GM12878 (cell line): Measurements from ENCODE around the gene MTMR3. TPM values are rescaled to one million over a fixed set of nuclear protein-coding genes. Genes with fewer than 3 reads are reported as not detected.

Source experiments
- ATAC-seq: fragments of 200-7000 bp; cut with Tn5 transposase; 3 replicates; pipeline ENCODE4 v1.9.1; 2020; ENCODE audit warnings: mild to moderate bottlenecking, moderate library complexity
- BruUV-seq: library from RNA; stranded (reverse); fragments of 400-500 nt; replicated peaks from 2 replicates; lab custom pipeline; 2021; lab: Mats Ljungman, UMichigan
- CTCF ChIA-PET: fragments of 300-600 bp; sonication (Branson Sonifier 250); formaldehyde crosslinking; extraction: SDS; loops from one replicate; lab custom pipeline; 2021; ENCODE audit warnings: inconsistent platforms; lab: Yijun Ruan, JAX
- POLR2A ChIA-PET: fragments of 350-600 bp; formaldehyde crosslinking; extraction: SDS; loops from one replicate; lab custom pipeline; 2021; ENCODE audit warnings: inconsistent platforms; lab: Charles Lee
- RAD21 ChIA-PET: fragments of 300-600 bp; sonication (Branson Sonifier 250); formaldehyde crosslinking; loops from one replicate; lab custom pipeline; 2023; ENCODE audit warnings: antibody characterized with exemption; ENCODE audit not compliant: unreplicated experiment; lab: Charles Lee
- SMC1A ChIA-PET: fragments of 300-600 bp; sonication (Branson Sonifier 250); formaldehyde crosslinking; loops from one replicate; lab custom pipeline; 2023; ENCODE audit not compliant: unreplicated experiment, uncharacterized antibody; lab: Charles Lee
- DNase-seq: peaks from one replicate; pipeline ENCODE4 v3.0.0-alpha.2; 2011; ENCODE audit warnings: low read depth, low spot score
- FAIRE-seq: peaks from 3 replicates; lab custom pipeline; 2011; peaks lifted over from hg19 to GRCh38; lab: Jason Lieb, UNC
- H2AFZ ChIP-seq: 2 replicates; pipeline ENCODE4 v1.6.0; 2011; ENCODE audit warnings: low read depth, low read length, control low read depth; ENCODE audit not compliant: control insufficient read depth
- H3K27ac ChIP-seq: 2 replicates; pipeline ENCODE4 v1.5.1; 2011; ENCODE audit warnings: control low read depth; ENCODE audit not compliant: control insufficient read depth, insufficient read depth
- H3K27me3 ChIP-seq, 2 experiments: replicated peaks in 1 of 2; 2 replicates each; pipeline versions ENCODE4 v1.6.0 to v1.6.1; 2011; ENCODE audit warnings: low read length in 1 of 2; ENCODE audit not compliant: control insufficient read depth in 2 of 2, insufficient read depth in 2 of 2
- H3K36me3 ChIP-seq, 2 experiments: 2 replicates each; pipeline ENCODE4 v1.5.1; 2011; ENCODE audit warnings: low read length in 1 of 2; ENCODE audit not compliant: control insufficient read depth in 2 of 2, insufficient read depth in 2 of 2
- H3K4me1 ChIP-seq: 2 replicates; pipeline ENCODE4 v1.6.1; 2011; ENCODE audit warnings: mild to moderate bottlenecking, low read length, moderate library complexity, mixed read lengths; ENCODE audit not compliant: control insufficient read depth, insufficient read depth
- H3K4me2 ChIP-seq: 2 replicates; pipeline ENCODE4 v1.6.0; 2011; ENCODE audit warnings: control low read depth; ENCODE audit not compliant: control insufficient read depth, insufficient read depth
- H3K4me3 ChIP-seq: fragments of 200-600 bp; sonication (generic); 2 replicates; pipeline ENCODE4 v1.5.1; 2016
- H3K79me2 ChIP-seq: 2 replicates; pipeline ENCODE4 v1.6.0; 2011; ENCODE audit warnings: low read length; ENCODE audit not compliant: control insufficient read depth, insufficient read depth
- H3K9ac ChIP-seq: 2 replicates; pipeline ENCODE4 v1.8.0; 2011; ENCODE audit warnings: low read length, control low read depth, mixed read lengths; ENCODE audit not compliant: control insufficient read depth, insufficient read depth
- H3K9me3 ChIP-seq: replicated peaks from 3 replicates; pipeline ENCODE4 v1.5.1; 2011; ENCODE audit warnings: mild to moderate bottlenecking, low read length; ENCODE audit not compliant: control insufficient read depth, insufficient read depth
- H4K20me1 ChIP-seq: 2 replicates; pipeline ENCODE4 v1.6.0; 2011; ENCODE audit not compliant: control insufficient read depth, insufficient read depth
- CBFB ChIP-seq: IDR thresholded peaks from 2 replicates; pipeline ENCODE4 v1.6.1; 2016; ENCODE audit warnings: antibody characterized with exemption, low read depth
- CHD4 ChIP-seq: fragments of 200-600 bp; sonication (generic); IDR thresholded peaks from 2 replicates; pipeline ENCODE4 v1.6.1; 2016; ENCODE audit warnings: mild to moderate bottlenecking
- CREB1 ChIP-seq: IDR thresholded peaks from 2 replicates; pipeline ENCODE4 v1.6.1; 2012; ENCODE audit warnings: low read depth, mild to moderate bottlenecking, inconsistent platforms
- E2F8 ChIP-seq: fragments of 450-650 bp; IDR thresholded peaks from 2 replicates; pipeline ENCODE4 v1.6.1; 2018; ENCODE audit warnings: mild to moderate bottlenecking, low read depth, moderate library complexity; ENCODE audit not compliant: partially characterized antibody
- EZH2 ChIP-seq: IDR thresholded peaks from 2 replicates; pipeline ENCODE4 v1.6.1; 2012; ENCODE audit warnings: low read depth, mild to moderate bottlenecking, control low read depth, inconsistent platforms, low read length, borderline replicate concordance; ENCODE audit not compliant: control insufficient read depth
- FOS ChIP-seq: IDR thresholded peaks from 3 replicates; pipeline ENCODE4 v1.6.1; 2011; ENCODE audit warnings: borderline replicate concordance; ENCODE audit not compliant: insufficient read length; ENCODE audit errors: extremely low read depth
- HDGF ChIP-seq: fragments of 450-650 bp; IDR thresholded peaks from 2 replicates; pipeline ENCODE4 v1.6.1; 2016; ENCODE audit warnings: antibody characterized with exemption
- MEF2B ChIP-seq: fragments of 450-650 bp; IDR thresholded peaks from 2 replicates; pipeline ENCODE4 v1.6.1; 2018; ENCODE audit warnings: mild to moderate bottlenecking, moderate library complexity; ENCODE audit not compliant: partially characterized antibody, poor library complexity, severe bottlenecking
- NKRF ChIP-seq: fragments of 450-650 bp; conservative IDR thresholded peaks from 2 replicates; pipeline ENCODE4 v1.6.1; 2017; ENCODE audit warnings: mild to moderate bottlenecking, moderate library complexity
- NR2F1 ChIP-seq: fragments of 450-650 bp; conservative IDR thresholded peaks from 2 replicates; pipeline ENCODE4 v1.6.1; 2017; ENCODE audit warnings: mild to moderate bottlenecking
- RB1 ChIP-seq: fragments of 450-650 bp; formaldehyde crosslinking; IDR thresholded peaks from 2 replicates; pipeline ENCODE4 v1.6.1; 2017; ENCODE audit warnings: mild to moderate bottlenecking, borderline replicate concordance
- RUNX3 ChIP-seq: IDR thresholded peaks from 2 replicates; pipeline ENCODE4 v1.6.1; 2012; ENCODE audit warnings: low read length, inconsistent platforms
- SRF ChIP-seq, 2 experiments: IDR thresholded peaks; 2 replicates each; pipeline ENCODE4 v1.6.1; 2011; ENCODE audit warnings: low read depth in 2 of 2, low read length in 2 of 2, mild to moderate bottlenecking in 1 of 2, moderate library complexity in 1 of 2
- TCF12 ChIP-seq: IDR thresholded peaks from 2 replicates; pipeline ENCODE4 v1.6.1; 2011; ENCODE audit warnings: low read depth, mild to moderate bottlenecking, low read length
- USF1 ChIP-seq: IDR thresholded peaks from 2 replicates; pipeline ENCODE4 v1.6.1; 2011; ENCODE audit warnings: borderline replicate concordance, low read depth, mild to moderate bottlenecking, moderate library complexity, mixed read lengths, low read length; ENCODE audit not compliant: insufficient read depth; ENCODE audit errors: extremely low read length
- WGBS: methylation state at CpG from one replicate; pipeline ENCODE4 v1.1.6; 2016; ENCODE audit warnings: low lambda C conversion rate; ENCODE audit not compliant: insufficient replicate concordance, insufficient coverage; ENCODE audit errors: missing lambda C conversion rate; 5-methylcytosine and 5-hydroxymethylcytosine counted together
- in situ Hi-C: fragments of 300-500 bp; cut with MboI; formaldehyde crosslinking; loops from 9 replicates; pipeline ENCODE4 v1.14.3; 2018; ENCODE audit warnings: mixed read lengths
- intact Hi-C: fragments of 100-400 bp; cut with micrococcal nuclease; formaldehyde crosslinking; loops from one replicate; pipeline ENCODE4 v1.14.2; 2022; ENCODE audit not compliant: unreplicated experiment
- polyA plus RNA-seq, 11 experiments: library from polyadenylated mRNA; depleted of rRNA in 4 of 11; unstranded in 6 of 11; stranded (reverse) in 5 of 11; fragments of >200 nt; fragmentation: Nextera tagmentation in 4 of 11; fragmentation: Illumina TruSeq in 1 of 11; extraction: Ambion mirVana in 4 of 11; extraction: Trizol in 1 of 11; gene quantifications; 1 replicate in 1 of 11; 2 replicates in 10 of 11; pipeline versions ENCODE4 v1.2.1 to v1.2.3, GENCODE V29; 2011 to 2016; ENCODE audit warnings: inconsistent platforms in 2 of 11, missing spikeins in 2 of 11, low read depth in 1 of 11
- total RNA-seq, 4 experiments: library from RNA; depleted of rRNA in 3 of 4; stranded (reverse); fragments of >200 nt in 3 of 4; fragmentation: Illumina TruSeq in 1 of 4; extraction: Trizol in 1 of 4; gene quantifications; 2 replicates each; pipeline versions ENCODE4 v1.2.1 to v1.2.3, GENCODE V29; 2013 to 2021

MTMR3 gene
- total and polyA plus RNA-seq, 10 of the 15 experiments (the other 5 are each of a cell fraction or from before 2014, with no cell fraction given) = 1.4 to 23.7 (median 10.6) TPM

- no peak for TF ChIP-seq CBFB
- no peak for TF ChIP-seq TCF12
- TF ChIP-seq MEF2B = no peak
Measured at GRCh38 chr22:30074147-30074546, 191.2 kb downstream of the MTMR3 start (continued).

- no TSS peak for BruUV-seq
- ChIA-PET POLR2A (no interaction called here), CTCF (interaction anchor here (0.6 to 7.0 kb wide), 8 partner anchors 12 to 606 kb away, joined by 3 to 58 read pairs (median 4); no protein-coding TSS in a partner anchor), SMC1A (interaction anchor here (0.7 to 5.1 kb wide), 10 partner anchors 10 to 394 kb away, joined by 3 to 30 read pairs (median 4); no protein-coding TSS in a partner anchor), RAD21 (interaction anchor here (1.2 to 1.3 kb wide), 2 partner anchors 14 to 70 kb away, joined by 3 to 5 read pairs; no protein-coding TSS in a partner anchor)
- no peaks in the 10 kb centered on the region for H3K36me3 ChIP-seq
- no peak overlapping the region for H3K4me3 ChIP-seq
- H3K9me3 ChIP-seq = peaks cover 3% of the 10 kb centered on the region; the same call in 2 of the 3 replicates
- H3K27ac ChIP-seq = no peak overlapping the region
- WGBS = 37% methylated on average over 3 of the region's 3 CpGs
- peak; percentile 57 for ATAC-seq
- no peak overlapping the region for H2AFZ ChIP-seq
- TF ChIP-seq CREB1 = 0 out of 2 replicates have a peak, but pooled peaks have one; percentile 14
- no peak for TF ChIP-seq HDGF
- no peak for TF ChIP-seq USF1
- TF ChIP-seq CHD4 = no peak
- no peak for TF ChIP-seq NKRF
- no peak for TF ChIP-seq E2F8
- TF ChIP-seq RB1 = no peak
- TF ChIP-seq FOS = no peak
- TF ChIP-seq SRF (IDR thresholded peaks at IDR 0.05; ENCODE audit: low read depth in 2 of 2, low read length in 2 of 2) = no peak
- TF ChIP-seq RUNX3 = 0 out of 2 replicates have a peak, but pooled peaks have one; percentile 11
- TF ChIP-seq NR2F1 = no peak
- TF ChIP-seq EZH2 = no peak
- H3K79me2 ChIP-seq = no peaks in the 10 kb centered on the region
- no peak for DNase-seq
- no peaks in the 10 kb centered on the region for H3K27me3 ChIP-seq
- peaks cover 19% of the 10 kb centered on the region for H3K4me1 ChIP-seq
- H3K4me2 ChIP-seq = no peak overlapping the region
- FAIRE-seq = peak; percentile 83
- no peaks in the 10 kb centered on the region for H4K20me1 ChIP-seq
- in situ Hi-C loops = no loop called here
- H3K9ac ChIP-seq = no peak overlapping the region
- intact Hi-C loops = no loop called here
Measured at GRCh38 chr22:30074994-30075393, 192.0 kb downstream of the MTMR3 start.
